Activated CD4-positive, CD25-positive, alpha-beta regulatory T cell treated with anti-CD3 and anti-CD28 coated beads, Interleukin-2, amount 50 U/mL, for 72 hours (primary cell): ENCODE results near the gene MAP6D1.
"Not testable (repeated sequence)": the region's sequence is repeated elsewhere in the genome, so short reads cannot be mapped to it uniquely, and the experiment has no call there.

Experiments used
- DNase-seq: peaks from one replicate; pipeline ENCODE4 v3.0.0; 2021

The MAP6D1 gene

DNA sequence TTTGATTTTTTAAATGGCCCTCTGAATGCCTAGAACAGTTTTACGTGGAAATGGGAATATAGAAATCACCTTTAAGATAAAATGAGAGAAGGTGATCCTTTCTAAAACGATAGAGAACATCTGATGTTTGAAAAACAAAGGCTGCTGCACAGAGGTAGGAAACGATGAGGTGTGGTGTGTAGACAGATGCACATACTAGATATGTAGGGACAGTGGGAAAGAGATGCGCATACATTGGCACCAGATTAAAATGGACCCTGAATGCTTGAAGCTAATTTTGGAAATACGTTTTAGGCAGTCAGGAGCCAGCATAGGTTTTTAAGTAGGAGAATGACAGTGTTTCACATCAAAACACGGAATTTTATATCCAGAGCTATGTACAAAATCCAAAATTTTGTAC is 29.0 kb downstream of the MAP6D1 start:
- DNase-seq: no peak

DNA sequence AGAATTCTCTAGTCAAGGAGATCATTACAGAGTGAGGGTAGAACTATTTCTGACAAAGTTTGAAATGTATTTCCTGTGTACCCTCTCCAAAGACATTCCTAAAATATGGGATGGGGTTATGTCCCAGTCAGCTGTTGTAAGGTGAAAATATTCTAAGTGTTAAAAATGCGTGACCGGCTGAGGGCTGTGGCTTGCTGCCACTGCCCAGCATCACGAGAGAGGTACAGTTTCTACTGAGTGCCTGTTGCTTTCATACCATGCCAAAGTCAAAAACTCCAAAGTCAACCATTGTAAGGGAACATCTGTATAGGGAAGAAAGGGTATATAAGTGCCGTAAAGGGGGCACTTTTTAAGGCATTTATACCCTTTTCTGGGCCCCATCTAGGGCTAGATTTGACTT is 30.9 kb downstream of the MAP6D1 start:
- no peak for DNase-seq

DNA sequence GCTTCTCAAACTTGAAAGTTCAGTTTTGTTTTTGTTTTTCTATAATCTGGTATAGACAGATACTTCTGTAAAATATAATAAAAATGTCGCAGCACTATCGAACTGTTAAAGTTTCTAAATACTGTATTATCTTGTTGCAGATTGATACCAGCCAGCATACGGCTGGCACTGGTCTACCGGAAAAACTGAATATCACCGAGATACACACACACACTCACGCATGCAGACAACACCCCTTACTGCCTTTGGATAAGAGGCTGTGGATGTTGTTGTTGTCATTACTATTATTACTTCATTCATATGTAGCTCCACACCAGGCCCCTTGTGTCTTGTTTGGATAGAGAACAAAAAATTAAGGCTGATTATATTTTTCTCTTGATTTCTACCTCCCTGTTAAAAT is 32.4 kb downstream of the MAP6D1 start:
- no peak for DNase-seq

DNA sequence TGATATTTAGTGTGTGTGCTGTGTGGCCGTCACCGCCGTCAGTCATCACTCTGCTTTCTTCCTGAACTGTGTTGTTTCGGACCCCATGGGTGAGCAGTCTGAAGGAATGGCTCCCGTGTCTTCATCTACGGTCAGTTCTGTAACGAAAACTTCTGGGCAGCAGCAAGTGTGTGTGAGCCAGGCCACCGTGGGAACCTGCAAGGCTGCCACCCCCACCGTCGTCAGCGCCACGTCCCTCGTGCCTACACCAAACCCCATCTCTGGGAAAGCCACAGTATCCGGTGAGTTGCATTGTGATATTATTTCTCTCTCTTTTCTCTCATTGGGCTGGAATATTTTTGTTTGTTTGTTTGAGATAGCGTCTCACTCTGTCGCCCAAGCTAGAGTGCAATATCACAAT is 34.7 kb downstream of the MAP6D1 start:
- no peak for DNase-seq

DNA sequence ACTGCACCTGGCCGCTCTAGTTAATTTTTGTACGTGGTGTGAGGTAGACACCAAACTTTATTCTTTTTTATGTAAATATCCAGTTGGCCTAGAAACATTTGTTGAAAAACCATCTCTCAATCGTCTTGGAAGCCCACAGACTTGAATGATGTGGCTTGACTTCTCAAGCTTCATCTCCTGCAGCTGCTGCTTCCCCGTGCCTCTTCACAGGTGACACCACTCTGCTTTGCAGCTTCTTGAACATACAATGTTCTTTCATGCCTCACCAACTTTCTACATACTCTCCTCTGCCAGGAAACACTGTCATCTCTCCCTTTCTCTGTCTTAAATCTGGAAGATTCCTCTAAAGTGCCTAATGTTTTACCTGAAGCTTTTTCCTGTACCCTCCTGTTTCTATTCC is 35.6 kb downstream of the MAP6D1 start:
- no peak for DNase-seq

DNA sequence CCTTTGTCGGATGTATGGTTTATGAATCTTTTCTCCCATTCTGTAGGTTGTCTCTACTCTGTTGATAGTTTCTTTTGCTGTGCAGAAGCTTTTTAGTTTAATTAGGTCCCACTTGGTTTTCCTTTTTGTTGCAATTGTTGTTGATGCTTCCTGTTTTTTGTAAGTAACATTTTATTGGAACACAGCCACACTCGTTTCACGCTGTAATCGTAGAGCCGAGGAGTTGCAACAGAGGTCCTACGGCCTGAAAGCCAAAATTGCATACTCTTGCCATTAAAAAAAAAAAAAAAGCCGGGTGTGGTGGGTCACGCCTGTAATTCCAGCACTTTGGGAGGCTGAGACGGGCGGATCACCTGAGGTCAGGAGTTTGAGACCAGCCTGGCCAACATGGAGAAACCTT is 40.9 kb downstream of the MAP6D1 start:
- DNase-seq: not testable (repeated sequence)

DNA sequence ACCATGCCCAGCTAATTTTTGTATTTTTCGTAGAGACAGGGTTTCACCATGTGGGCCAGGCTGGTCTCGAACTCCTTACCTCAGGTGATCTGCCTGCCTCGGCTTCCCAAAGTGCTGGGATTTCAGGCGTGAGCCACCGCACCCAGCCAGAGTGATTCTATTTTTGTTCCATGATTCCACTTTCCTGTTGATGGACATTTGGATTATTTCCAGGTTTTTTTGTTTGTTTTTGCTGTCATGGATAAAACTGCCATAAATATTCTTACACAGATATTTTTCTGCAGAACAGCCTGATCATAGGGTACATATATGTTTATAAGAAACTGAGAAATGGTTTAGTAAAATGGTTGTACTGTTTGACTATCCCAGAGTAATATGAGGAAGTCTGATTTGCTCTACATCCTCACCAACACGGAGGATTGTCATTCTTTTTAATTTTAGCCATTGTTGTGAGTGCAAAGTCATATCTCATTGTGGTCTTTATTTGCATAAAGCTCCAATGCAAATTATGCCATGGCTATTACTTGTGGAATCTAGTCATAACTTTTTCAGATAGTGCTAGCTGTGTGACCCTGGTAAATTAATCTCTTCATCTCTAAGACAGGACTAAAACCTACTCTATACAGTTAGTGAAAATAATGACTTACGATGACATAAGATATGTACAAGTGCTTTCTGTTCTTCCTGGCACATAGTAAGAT is 42.7 kb downstream of the MAP6D1 start:
- DNase-seq: no peak

DNA sequence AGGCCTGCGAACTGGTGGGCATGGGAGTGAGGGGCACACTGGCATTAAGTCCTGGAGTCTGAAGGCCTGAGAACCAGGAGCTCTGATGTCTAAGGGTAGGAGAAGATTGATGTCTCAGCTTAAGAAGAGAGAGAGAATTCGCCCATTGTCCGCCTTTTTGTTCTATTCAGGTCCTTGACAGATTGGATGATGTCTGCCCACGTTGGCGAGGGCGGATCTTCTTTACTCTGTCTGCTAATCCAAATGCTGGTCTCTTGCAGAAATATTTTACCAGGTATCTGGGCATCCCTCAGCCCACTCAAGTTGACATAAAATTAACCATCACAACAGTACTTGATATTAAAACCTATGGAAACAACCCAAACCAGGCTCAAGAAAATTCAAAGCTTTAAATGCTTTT is 44.1 kb downstream of the MAP6D1 start:
- no peak for DNase-seq

DNA sequence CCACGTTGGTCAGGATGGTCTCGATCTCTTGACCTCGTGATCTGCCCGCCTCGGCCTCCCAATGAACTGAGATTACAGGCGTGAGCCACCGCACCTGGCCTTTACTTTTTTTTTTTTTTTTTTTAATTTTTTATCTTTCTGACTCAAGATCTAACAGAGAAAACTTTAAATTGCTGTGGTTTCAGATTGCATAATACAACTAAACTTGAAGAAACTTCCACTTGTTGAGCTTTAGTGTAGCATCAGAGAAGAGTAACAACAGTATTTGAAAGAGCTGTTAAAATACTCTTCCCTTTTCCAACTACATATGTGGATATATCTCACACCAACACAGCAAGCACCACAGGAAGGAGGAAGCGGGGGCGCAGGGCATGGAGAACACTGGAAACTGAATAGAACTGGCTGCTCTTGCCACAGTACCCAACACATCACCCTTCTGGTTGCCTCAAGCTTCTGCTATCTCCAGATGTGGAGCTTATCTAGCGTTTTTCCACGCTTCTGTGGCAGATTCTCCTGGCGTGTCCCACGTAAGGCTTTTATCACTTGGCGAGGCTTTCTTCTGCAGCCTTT is 45.4 kb downstream of the MAP6D1 start:
- DNase-seq: no peak

DNA sequence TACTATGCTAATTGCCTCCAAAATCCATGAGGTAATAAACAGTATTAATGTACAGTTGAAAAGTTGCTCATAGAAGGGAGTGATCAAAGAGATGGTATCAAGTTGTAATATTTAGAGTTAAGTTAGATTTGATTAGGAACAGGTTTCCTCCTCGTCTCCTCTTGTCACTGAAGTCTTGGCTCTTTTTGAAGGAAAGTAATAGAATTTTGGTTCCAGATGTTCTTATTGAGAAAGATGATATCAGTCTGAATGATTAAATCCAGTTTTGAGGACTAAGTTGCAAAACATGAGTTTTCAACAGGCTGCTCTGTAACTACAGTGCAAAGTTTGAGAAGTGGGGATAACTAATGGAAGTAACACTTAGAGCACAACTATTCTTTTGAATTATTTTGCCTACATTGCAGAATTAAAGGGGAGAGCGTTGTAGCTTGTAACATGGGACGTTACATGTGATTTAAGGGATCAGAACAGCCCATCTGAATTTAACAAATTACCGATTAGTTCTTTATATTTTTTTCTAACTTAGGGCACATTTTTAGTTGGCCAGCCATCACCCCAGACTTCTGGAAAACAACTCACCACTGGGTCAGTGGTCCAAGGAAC is 48.3 kb downstream of the MAP6D1 start:
- no peak for DNase-seq

DNA sequence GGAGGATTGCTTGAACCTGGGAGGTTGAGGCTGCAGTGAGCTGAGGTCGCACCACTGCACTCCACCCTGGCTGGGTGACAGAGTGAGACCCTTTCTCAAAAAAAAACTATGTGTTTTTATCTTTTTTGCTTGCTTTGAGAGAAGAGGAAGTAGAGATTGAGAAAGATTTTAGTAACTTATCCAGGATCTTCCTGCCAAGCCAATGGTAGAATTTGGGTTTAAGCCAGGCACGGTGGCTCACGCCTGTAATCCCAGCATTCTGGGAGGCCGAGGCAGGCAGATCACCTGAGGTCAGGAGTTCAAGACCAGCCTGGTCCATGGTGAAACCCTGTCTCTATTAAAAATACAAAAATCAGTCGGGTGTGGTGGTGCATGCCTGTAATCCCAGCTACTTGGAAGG is 48.9 kb downstream of the MAP6D1 start:
- not testable (repeated sequence) for DNase-seq

DNA sequence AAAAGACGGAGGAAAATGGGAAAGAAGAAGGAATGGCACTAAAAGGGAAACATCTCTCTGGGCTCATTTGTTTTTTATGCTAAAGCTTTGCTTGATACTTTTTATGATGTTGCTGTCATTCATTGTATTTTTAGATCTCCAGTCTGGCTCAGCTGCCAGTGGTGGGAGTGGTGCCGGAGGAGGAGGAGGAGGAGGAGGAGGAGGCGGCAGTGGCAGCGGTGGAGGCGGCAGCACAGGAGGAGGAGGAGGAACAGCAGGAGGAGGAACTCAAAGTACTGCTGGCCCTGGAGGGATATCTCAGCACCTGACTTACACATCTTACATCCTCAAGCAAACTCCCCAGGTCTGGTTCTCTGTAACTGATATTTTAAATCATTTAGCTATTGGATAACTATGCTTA is 49.6 kb downstream of the MAP6D1 start:
- DNase-seq: no peak

DNA sequence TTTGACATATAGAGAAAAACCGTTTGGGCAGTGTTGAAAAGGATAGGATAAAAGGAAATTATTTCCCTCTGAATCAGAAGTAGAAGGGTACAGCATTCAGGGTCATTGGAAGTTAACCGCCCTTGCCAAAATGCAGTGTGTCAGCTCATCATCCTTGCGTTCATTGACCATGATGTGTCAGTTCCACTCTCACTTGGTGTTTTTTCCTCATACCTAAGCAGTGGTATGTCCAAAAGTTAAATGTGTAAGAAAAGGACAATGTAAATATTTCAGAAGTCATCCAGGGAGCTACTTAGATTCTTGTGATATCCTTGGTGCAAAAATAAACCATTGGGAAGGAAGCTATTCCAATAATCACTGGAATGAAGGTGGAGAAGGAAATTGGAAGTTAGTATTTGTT is 50.7 kb downstream of the MAP6D1 start:
- no peak for DNase-seq

DNA sequence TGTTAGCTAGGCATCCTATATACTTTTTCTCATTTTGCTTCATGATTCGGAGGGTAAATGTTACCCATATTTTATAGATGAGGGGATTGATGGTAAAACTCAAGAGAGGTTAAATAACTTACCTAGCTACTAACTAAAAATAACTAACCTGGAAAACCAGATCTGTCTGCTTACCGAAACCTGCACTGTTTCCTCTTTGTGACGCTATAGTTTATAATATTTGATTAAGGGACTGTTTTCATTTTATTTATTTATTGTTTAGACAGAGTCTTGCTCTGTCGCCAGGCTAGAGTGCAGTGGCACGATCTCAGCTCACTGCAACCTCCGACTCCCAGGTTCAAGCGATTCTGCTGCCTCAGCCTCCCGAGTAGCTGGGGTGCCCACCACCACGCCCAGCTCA is 55.9 kb downstream of the MAP6D1 start:
- DNase-seq: no peak

DNA sequence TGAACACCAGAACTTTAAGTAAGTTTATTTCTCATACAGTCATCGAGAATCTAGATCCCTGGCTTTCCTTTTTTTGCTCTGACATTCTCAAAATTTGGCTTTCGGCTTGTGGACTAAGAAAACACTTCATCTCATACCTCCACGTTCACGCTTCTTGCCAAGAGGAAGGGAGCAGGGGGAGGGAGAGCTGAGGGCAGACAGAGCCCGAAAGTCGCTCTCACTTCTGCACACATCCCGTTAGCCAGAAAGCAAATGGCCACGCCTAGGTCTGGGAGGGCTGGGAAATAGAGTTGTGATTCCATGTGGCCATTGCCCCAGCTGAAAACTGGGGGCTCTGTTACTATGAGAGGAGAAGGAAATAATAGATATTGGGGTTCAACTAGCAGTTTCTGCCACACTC is 57.3 kb downstream of the MAP6D1 start:
- no peak for DNase-seq

DNA sequence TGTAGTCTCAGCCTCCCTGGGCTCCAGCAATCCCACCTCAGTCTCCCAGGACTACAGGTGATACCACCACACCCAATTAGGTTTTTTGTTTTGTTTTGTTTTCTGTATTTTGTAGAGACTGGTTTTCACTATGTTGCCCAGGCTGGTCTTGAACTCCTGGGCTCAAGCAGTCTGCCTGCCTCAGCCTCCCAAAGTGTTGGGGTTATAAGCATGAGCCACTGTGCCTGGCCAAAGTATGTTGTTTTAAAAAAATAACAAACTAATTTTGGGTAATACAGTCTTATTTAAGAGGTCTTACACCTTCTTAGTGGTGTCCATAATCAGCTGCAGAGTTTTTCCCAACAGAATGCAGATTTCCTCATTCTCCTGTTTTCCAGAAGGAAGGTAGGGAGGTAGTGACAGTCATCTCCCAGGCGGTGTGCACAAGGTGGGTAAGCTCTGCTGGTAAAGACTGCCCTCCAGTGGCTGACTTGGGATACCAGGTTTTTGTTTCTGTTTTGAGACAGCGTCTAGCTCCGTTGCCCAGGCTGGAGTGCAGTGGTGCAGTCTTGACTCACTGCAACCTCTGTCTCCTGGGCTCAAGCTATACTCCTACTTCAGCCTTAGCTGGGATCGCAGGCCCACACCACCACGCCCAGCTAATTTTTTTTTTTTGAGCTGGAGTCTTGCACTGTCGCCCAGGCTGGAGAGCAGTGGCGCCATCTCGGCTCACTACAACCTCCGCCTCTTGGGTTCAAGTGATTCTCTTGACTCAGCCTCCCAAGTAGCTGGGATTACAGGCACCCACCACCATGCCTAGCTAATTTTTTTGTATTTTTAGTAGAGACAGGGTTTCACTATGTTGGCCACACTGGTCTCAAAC is 58.4 kb downstream of the MAP6D1 start:
- peak; percentile 62 for DNase-seq

DNA sequence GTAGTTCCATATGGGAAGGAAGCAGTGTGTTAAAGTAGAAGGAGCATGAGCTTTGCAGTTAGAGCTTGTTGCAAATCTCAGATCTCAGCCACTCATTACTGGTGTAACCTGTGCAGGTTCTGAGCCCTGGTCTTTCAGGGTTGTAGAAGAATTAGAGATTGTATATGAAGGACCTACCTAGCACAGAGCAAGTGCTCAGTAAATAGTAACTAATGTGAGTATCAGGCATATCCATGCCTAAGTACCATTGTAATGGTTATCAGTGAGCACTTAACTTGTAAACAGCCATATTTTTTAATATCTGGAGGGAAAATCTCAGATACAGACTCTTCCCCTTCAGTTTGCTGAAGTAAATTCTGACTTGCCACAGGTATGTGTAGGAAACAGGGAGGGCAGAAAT is 59.3 kb downstream of the MAP6D1 start:
- no peak for DNase-seq
